Measurements from ENCODE around the gene ZNF44. TPM values are rescaled to one million over a fixed set of nuclear protein-coding genes. Genes with fewer than 3 reads are reported as not detected.

ZNF44 gene
- total RNA-seq, 6 experiments from 2014 or later, result 6.6 to 7.6 (median 7.3) TPM

DNA sequence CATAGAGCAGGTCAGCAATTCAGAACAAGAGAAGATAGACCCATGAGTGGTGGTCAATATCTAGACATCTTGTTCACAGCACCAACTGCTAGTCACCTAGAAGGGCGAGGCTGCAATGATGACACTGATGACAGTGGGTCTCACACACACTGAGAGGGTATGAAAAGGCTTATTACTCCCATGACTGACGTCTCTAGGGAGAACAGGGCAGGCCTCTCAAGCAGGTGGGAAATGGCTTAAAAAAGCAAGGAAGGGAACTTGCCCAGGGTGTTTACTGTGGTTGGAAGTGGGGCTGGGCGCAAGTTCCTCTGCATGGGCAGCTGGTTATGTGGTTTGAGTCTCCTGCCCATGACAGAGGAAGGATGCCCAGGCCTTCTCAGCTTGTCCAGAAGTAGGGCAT lies 33.8 kb downstream of the ZNF44 start:
- H3K36me3 Mint-ChIP-seq (ENCODE audit: low read depth), result peaks cover 37% of the 10 kb centered on the region
- TF ChIP-seq, protein P1, sequence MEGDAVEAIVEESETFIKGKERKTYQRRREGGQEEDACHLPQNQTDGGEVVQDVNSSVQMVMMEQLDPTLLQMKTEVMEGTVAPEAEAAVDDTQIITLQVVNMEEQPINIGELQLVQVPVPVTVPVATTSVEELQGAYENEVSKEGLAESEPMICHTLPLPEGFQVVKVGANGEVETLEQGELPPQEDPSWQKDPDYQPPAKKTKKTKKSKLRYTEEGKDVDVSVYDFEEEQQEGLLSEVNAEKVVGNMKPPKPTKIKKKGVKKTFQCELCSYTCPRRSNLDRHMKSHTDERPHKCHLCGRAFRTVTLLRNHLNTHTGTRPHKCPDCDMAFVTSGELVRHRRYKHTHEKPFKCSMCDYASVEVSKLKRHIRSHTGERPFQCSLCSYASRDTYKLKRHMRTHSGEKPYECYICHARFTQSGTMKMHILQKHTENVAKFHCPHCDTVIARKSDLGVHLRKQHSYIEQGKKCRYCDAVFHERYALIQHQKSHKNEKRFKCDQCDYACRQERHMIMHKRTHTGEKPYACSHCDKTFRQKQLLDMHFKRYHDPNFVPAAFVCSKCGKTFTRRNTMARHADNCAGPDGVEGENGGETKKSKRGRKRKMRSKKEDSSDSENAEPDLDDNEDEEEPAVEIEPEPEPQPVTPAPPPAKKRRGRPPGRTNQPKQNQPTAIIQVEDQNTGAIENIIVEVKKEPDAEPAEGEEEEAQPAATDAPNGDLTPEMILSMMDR (IDR thresholded peaks at IDR 0.05), result no peak

DNA sequence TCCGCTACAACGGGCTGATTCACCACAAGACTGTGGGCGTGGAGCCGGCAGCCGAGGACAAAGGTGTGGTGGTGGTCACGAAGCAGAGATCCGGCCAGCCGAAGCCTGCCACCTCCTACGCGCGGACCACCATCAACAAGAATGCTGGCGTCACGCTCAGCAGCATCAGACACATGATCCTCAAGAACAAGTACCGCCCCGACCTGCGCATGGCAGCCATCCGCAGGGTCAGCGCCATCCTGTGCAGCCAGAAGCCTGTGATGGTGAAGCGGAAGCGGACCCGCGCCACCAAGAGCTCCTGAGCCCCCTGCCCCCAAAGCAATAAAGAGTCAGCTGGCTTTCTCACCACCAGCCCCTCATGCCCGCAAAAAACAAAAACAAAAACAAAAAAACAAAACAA lies 34.4 kb downstream of the ZNF44 start:
- Mint-ChIP-seq H3K4me3 (no peak overlapping the region), H3K27me3 (ENCODE audit: insufficient read depth) (peaks cover 2% of the 10 kb centered on the region; the same call in 1 of the 2 replicates), H3K36me3 (ENCODE audit: low read depth) (peaks cover 36% of the 10 kb centered on the region), H3K27ac (no peak overlapping the region), H3K9me3 (peaks cover 68% of the 10 kb centered on the region), H3K4me1 (ENCODE audit: low read depth) (no peaks in the 10 kb centered on the region)
- TF ChIP-seq, protein P1 (IDR thresholded peaks at IDR 0.05), result no peak
- no peak for DNase-seq

More for the DNA sequence above, 33.8 kb downstream of the ZNF44 start:
- H3K4me3 Mint-ChIP-seq, result no peak overlapping the region
- no peak for DNase-seq
- H3K9me3 Mint-ChIP-seq, result peaks cover 70% of the 10 kb centered on the region
- H3K27ac Mint-ChIP-seq, result no peak overlapping the region
- no peaks in the 10 kb centered on the region for H3K4me1 Mint-ChIP-seq (ENCODE audit: low read depth)
- peaks cover 2% of the 10 kb centered on the region; the same call in 1 of the 2 replicates for H3K27me3 Mint-ChIP-seq (ENCODE audit: insufficient read depth)

DNA sequence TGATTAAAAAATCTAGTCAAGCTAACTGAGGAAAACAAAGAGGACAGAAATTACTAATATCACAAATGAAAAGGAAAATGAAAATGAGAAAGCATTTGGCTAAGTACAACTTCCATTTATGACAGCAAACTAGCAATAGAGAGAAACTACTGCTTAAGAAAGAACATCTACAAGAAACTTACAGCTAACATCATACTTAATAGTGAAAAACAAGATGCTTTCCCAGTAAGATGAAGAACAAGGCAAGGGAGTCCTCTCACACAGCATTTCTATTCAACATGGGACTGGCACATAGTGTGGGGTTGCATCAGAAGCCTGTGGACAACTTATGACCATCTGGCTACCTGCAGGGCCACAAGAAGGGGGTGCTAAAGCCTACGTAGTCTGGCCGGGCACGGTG lies 39.3 kb downstream of the ZNF44 start:
- no peaks in the 10 kb centered on the region for H3K4me1 Mint-ChIP-seq (ENCODE audit: low read depth)
- H3K9me3 Mint-ChIP-seq, result peaks cover 67% of the 10 kb centered on the region
- TF ChIP-seq, protein P1 (IDR thresholded peaks at IDR 0.05), result no peak
- no peaks in the 10 kb centered on the region; the same call in none of the 2 replicates for H3K27me3 Mint-ChIP-seq (ENCODE audit: insufficient read depth)
- H3K36me3 Mint-ChIP-seq (ENCODE audit: low read depth), result peaks cover 27% of the 10 kb centered on the region
- H3K27ac Mint-ChIP-seq, result no peak overlapping the region
- H3K4me3 Mint-ChIP-seq, result no peak overlapping the region
- no peak for DNase-seq

DNA sequence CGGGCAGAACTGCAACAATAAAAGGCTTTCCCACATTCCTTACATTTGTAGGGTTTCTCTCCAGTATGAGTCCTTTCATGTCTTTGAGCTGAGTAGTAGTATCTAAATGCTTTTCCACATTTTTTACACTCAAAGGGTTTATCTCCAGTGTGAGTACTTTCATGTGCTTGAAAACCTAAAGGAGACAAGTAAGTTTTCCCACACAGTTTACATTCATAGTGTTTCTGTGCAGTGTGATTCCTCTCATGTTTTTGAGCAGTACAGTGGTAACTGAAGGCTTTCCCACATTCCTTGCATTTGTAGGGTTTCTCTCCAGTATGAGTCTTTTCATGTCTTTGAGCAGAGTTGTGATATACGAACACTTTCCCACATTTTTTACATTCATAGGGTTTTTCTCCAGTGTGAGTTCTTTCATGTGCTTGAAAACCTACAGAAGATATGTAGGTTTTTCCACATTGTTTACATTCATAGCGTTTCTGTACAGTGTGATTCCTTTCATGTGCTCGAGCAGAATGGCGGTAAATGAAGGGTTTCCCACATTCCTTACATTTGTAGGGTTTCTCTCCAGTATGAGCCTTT lies 47.0 kb downstream of the ZNF44 start:
- no peaks in the 10 kb centered on the region for H3K4me1 Mint-ChIP-seq (ENCODE audit: low read depth)
- H3K9me3 Mint-ChIP-seq, result peaks cover 86% of the 10 kb centered on the region
- H3K27ac Mint-ChIP-seq, result no peak overlapping the region
- H3K4me3 Mint-ChIP-seq, result no peak overlapping the region
- no peaks in the 10 kb centered on the region; the same call in 1 of the 2 replicates for H3K27me3 Mint-ChIP-seq (ENCODE audit: insufficient read depth)
- peaks cover 59% of the 10 kb centered on the region for H3K36me3 Mint-ChIP-seq (ENCODE audit: low read depth)
- TF ChIP-seq, protein P1 (IDR thresholded peaks at IDR 0.05), result no peak
- no peak for DNase-seq

DNA sequence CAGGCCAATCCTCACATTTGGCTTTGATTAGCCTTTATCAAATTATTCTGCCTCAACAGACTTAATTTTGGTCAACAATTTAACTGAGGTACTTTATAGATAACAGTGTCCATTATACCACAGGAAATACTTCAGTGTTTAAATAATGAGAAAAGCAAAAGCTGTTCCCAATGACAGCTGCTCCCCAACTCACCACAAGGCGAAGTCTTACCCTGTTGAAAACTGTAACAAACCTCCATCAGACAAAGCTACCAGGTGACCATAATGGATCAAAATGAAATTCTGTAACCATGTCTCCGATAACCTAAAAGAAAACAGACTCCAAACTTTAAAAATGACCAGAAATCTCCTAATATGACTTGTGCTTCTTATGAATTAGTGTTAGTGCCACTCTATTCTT lies 50.3 kb downstream of the ZNF44 start:
- H3K4me3 Mint-ChIP-seq, result no peak overlapping the region
- H3K4me1 Mint-ChIP-seq (ENCODE audit: low read depth), result no peaks in the 10 kb centered on the region
- H3K27ac Mint-ChIP-seq, result no peak overlapping the region
- peaks cover 1% of the 10 kb centered on the region; the same call in 1 of the 2 replicates for H3K27me3 Mint-ChIP-seq (ENCODE audit: insufficient read depth)
- peaks cover 56% of the 10 kb centered on the region for H3K36me3 Mint-ChIP-seq (ENCODE audit: low read depth)
- H3K9me3 Mint-ChIP-seq, result peaks cover 77% of the 10 kb centered on the region
- DNase-seq, result no peak
- TF ChIP-seq, protein P1 (IDR thresholded peaks at IDR 0.05), result no peak

Data from HFFc6 (cell line).